ENCODE data around the gene CNNM4.

CNNM4 gene

DNA sequence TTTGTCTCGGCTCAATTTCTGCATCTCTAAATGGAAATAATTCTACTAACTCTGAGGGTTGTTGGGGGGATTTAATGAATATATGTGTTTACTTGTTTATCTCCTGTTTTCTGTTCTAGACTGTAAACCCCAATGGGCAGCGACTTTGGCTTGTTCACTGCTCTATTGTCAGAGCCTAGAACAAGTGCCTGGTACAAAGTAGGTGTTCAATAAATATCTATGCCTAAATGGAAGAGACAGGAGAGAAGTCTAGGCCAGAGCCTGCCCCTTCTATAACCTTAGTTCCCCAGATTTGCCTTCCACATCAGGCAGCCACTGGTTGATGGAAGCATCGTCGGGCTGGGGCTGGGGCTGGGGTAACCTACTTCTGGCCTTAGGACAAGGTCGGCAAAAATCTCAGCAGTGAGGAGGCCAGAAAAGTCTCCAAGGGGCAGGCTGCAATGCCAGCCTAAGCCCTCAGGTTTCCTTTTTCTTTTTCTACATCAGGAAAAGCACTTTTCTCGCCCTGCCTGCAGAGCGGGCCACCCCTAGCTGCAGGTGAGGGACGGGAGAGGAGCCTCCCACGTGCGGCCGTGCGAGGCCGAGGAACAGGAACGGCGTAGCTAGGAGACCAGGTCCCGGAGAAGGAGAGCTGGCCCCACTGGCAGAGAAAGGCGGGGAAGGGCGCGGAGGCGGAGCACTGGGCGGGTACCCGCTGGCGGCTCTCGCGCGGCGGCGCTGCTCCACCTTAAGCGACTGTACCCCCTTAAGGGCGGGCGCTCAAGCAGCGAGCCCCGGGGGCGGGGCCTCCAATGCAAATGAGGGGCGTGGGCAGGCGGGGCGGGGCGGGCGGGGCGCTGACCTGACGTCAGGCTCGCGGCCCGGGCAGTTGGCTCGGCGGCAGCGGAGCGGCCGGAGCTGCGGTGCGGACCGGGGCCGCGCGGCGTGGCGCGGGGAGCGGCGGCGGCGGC is at the start of gene CNNM4:
Gene CNNM4 (plus strand): TSS at position 867 of the 950 bp plus-strand sequence. CDS start 98 bp downstream, outside the sequence.
- peak within 1 kb of the TSS; percentile 80 for H3K4me3 ChIP-seq (ENCODE audit: low read depth, low read length)
- H3K4me1 ChIP-seq (ENCODE audit: control insufficient read depth, insufficient read depth, low read length): peaks cover 35% of the 10 kb centered on the region
- no peaks in the 10 kb centered on the region for H3K36me3 ChIP-seq (ENCODE audit: control insufficient read depth, insufficient read depth, low read length)
- H3K9me3 ChIP-seq (ENCODE audit: control insufficient read depth, insufficient read depth, low read length): no peaks in the 10 kb centered on the region
- 0 out of 2 replicates have a peak, but pooled peaks cover 5% of the 10 kb centered on the region for H3K27me3 ChIP-seq (ENCODE audit: control insufficient read depth, insufficient read depth, low read length)
- peak within 1 kb of the TSS; percentile 45 for H3K9ac ChIP-seq (ENCODE audit: low read depth, low read length)
- H3K27ac ChIP-seq (ENCODE audit: low read depth, low read length): peak within 1 kb of the TSS; percentile 31

DNA sequence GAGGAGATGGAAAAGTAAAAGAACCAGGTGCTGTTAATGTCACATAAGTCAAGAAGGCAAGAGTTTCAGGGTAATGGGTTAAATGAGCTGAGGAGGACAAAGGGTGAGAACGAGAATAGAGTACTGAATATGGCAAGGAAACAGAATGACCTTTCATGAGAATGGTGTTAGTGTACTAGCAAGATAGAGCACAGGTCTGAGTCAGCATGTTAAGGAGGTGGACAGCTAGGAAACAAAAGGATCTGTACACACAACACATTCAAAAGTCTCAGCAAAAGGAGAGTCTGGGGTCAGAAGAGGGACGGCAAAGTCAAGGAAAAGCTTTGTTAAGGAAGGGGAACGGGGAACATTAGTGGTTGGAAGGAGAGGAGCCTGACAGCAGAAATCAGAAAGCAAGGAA is 49.7 kb upstream of the CNNM4 start:
- H3K9ac ChIP-seq (ENCODE audit: low read depth, low read length): no peak overlapping the region
- no peaks in the 10 kb centered on the region for H3K4me1 ChIP-seq (ENCODE audit: control insufficient read depth, insufficient read depth, low read length)
- H3K27ac ChIP-seq (ENCODE audit: low read depth, low read length): no peak overlapping the region
- no peaks in the 10 kb centered on the region for H3K9me3 ChIP-seq (ENCODE audit: control insufficient read depth, insufficient read depth, low read length)
- H3K36me3 ChIP-seq (ENCODE audit: control insufficient read depth, insufficient read depth, low read length): peaks cover 64% of the 10 kb centered on the region
- no peaks in the 10 kb centered on the region for H3K27me3 ChIP-seq (ENCODE audit: control insufficient read depth, insufficient read depth, low read length)
- H3K4me3 ChIP-seq (ENCODE audit: low read depth, low read length): no peak overlapping the region

DNA sequence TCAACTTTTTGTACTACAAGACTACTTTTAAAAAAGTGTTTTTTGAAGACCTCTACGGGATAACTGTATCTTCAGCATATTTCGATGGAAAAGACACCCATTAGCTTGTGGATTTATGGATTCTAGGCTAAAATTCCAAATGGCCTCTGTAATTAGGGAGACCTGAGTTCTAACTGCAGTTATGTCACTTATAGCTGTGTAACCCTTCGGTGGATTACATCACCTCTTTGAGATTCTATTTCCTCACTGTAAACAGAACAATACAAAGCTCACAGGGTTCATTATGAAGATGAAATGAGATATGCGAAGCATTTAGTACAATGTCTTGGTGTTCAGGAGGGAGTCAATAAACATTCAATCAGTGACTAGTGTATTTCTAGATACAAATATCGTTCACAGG is 45.0 kb upstream of the CNNM4 start:
- no peak overlapping the region for H3K4me3 ChIP-seq (ENCODE audit: low read depth, low read length)
- no peaks in the 10 kb centered on the region for H3K9me3 ChIP-seq (ENCODE audit: control insufficient read depth, insufficient read depth, low read length)
- H3K36me3 ChIP-seq (ENCODE audit: control insufficient read depth, insufficient read depth, low read length): peaks cover 43% of the 10 kb centered on the region
- no peak overlapping the region for H3K27ac ChIP-seq (ENCODE audit: low read depth, low read length)
- no peaks in the 10 kb centered on the region for H3K27me3 ChIP-seq (ENCODE audit: control insufficient read depth, insufficient read depth, low read length)
- H3K4me1 ChIP-seq (ENCODE audit: control insufficient read depth, insufficient read depth, low read length): no peaks in the 10 kb centered on the region
- H3K9ac ChIP-seq (ENCODE audit: low read depth, low read length): no peak overlapping the region

DNA sequence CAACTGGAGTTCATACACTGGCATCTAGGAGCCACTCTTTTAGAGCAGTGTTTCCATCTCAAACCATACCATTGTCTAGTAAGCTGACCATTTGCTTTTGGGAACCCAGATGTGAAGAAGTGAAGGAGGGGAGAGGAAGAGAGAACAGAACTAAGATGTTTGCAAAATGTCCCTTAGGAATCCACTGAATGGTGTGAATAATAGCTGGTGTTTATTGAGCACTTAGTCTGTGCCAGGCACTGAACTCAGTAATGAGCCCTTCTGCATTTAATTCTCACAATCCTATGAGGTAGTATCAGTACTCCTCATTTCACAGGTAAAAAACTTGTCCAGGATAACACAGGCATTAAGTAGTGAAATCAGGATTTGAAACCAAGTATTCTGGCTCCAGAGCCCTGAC is 44.3 kb upstream of the CNNM4 start:
- no peak overlapping the region for H3K9ac ChIP-seq (ENCODE audit: low read depth, low read length)
- H3K27ac ChIP-seq (ENCODE audit: low read depth, low read length): no peak overlapping the region
- peaks cover 35% of the 10 kb centered on the region for H3K36me3 ChIP-seq (ENCODE audit: control insufficient read depth, insufficient read depth, low read length)
- H3K9me3 ChIP-seq (ENCODE audit: control insufficient read depth, insufficient read depth, low read length): no peaks in the 10 kb centered on the region
- no peak overlapping the region for H3K4me3 ChIP-seq (ENCODE audit: low read depth, low read length)
- H3K4me1 ChIP-seq (ENCODE audit: control insufficient read depth, insufficient read depth, low read length): no peaks in the 10 kb centered on the region
- H3K27me3 ChIP-seq (ENCODE audit: control insufficient read depth, insufficient read depth, low read length): no peaks in the 10 kb centered on the region

DNA sequence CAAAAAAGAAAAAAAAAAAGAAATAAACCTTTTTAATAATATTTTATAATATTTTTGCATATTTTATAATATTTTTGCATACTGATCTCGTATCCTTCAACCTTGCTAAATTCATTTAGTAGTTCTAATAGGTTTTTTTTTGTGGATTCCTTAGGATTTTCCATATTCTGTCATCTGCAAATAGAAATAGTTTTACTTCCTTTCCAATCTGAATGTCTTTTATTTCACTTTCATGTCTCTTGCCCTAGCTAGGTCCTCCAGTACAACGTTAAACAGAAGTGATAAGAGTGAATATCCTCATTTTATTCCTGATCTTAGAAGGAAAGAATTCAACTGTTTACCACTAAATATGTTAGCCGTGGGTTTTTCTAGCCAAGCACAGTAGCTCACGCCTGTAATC is 34.6 kb upstream of the CNNM4 start:
- H3K9ac ChIP-seq (ENCODE audit: low read depth, low read length): no peak overlapping the region
- no peaks in the 10 kb centered on the region for H3K27me3 ChIP-seq (ENCODE audit: control insufficient read depth, insufficient read depth, low read length)
- no peaks in the 10 kb centered on the region for H3K4me1 ChIP-seq (ENCODE audit: control insufficient read depth, insufficient read depth, low read length)
- H3K36me3 ChIP-seq (ENCODE audit: control insufficient read depth, insufficient read depth, low read length): peaks cover 43% of the 10 kb centered on the region
- H3K27ac ChIP-seq (ENCODE audit: low read depth, low read length): no peak overlapping the region
- no peak overlapping the region for H3K4me3 ChIP-seq (ENCODE audit: low read depth, low read length)
- no peaks in the 10 kb centered on the region for H3K9me3 ChIP-seq (ENCODE audit: control insufficient read depth, insufficient read depth, low read length)

DNA sequence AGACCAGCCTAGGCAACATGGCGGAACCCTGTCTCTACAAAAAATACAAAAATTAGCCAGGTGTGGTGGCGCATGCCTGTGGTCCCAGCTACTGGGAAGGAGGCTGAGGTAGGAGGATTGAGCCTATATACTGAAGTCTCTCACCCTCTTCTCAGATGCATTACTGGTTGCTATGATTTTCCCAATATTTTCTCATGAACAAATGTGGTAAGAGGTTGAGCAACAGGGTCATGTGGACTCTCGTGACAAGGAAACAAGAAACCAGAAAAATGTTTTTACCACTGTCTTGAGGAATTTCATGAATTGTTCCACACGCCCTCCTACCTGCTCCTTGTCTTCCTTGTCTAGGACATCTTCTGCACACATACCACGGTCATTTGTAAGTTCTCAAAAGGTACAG is 33.3 kb upstream of the CNNM4 start:
- H3K27me3 ChIP-seq (ENCODE audit: control insufficient read depth, insufficient read depth, low read length): no peaks in the 10 kb centered on the region
- no peaks in the 10 kb centered on the region for H3K4me1 ChIP-seq (ENCODE audit: control insufficient read depth, insufficient read depth, low read length)
- no peak overlapping the region for H3K27ac ChIP-seq (ENCODE audit: low read depth, low read length)
- no peak overlapping the region for H3K4me3 ChIP-seq (ENCODE audit: low read depth, low read length)
- H3K9me3 ChIP-seq (ENCODE audit: control insufficient read depth, insufficient read depth, low read length): no peaks in the 10 kb centered on the region
- H3K36me3 ChIP-seq (ENCODE audit: control insufficient read depth, insufficient read depth, low read length): peaks cover 55% of the 10 kb centered on the region
- no peak overlapping the region for H3K9ac ChIP-seq (ENCODE audit: low read depth, low read length)

DNA sequence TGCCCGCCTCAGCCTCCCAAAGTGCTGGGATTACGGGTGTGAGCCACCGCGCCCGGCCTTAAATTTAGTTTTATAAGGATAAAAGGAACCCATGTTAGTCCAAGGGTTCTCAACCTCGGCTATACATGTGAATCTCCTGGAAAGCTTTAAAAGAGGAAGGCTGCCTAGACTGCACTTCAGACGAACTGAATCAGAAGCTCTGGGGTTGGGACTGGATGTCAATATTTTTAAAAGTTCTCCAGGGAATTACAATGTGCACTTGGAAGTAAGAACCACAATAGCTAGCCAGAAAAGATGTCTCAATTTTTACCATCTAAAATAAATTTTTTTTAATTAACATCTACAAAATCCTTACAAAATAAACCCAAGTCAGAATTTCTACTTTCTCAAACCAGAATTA is 31.0 kb upstream of the CNNM4 start:
- Histone ChIP-seq H3K27ac (ENCODE audit: low read depth, low read length) (no peak overlapping the region), H3K27me3 (ENCODE audit: control insufficient read depth, insufficient read depth, low read length) (no peaks in the 10 kb centered on the region), H3K4me1 (ENCODE audit: control insufficient read depth, insufficient read depth, low read length) (no peaks in the 10 kb centered on the region), H3K9ac (ENCODE audit: low read depth, low read length) (no peak overlapping the region), H3K4me3 (ENCODE audit: low read depth, low read length) (no peak overlapping the region), H3K36me3 (ENCODE audit: control insufficient read depth, insufficient read depth, low read length) (peaks cover 74% of the 10 kb centered on the region), H3K9me3 (ENCODE audit: control insufficient read depth, insufficient read depth, low read length) (no peaks in the 10 kb centered on the region)

DNA sequence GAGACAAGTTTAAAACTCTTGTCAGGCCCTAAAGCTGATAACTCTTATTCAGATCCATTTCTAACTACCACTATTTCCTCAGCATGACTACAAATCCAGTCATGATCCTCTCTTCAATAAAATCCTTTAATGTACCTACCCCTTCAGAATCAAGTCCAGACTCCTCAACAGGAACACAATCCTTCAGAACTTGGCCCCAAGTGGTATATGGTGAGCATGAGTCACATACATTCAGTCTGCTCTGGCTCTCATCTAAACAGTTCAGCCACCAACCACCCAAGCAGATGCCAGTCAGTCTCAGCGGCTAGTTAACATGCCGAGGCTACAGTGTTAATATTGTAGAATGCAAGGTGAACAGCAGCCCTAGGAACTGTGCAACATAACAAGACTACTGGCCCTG is 30.5 kb upstream of the CNNM4 start:
- Histone ChIP-seq H3K27me3 (ENCODE audit: control insufficient read depth, insufficient read depth, low read length) (no peaks in the 10 kb centered on the region), H3K27ac (ENCODE audit: low read depth, low read length) (no peak overlapping the region), H3K9me3 (ENCODE audit: control insufficient read depth, insufficient read depth, low read length) (no peaks in the 10 kb centered on the region), H3K9ac (ENCODE audit: low read depth, low read length) (no peak overlapping the region), H3K4me1 (ENCODE audit: control insufficient read depth, insufficient read depth, low read length) (no peaks in the 10 kb centered on the region), H3K36me3 (ENCODE audit: control insufficient read depth, insufficient read depth, low read length) (peaks cover 78% of the 10 kb centered on the region), H3K4me3 (ENCODE audit: low read depth, low read length) (no peak overlapping the region)

DNA sequence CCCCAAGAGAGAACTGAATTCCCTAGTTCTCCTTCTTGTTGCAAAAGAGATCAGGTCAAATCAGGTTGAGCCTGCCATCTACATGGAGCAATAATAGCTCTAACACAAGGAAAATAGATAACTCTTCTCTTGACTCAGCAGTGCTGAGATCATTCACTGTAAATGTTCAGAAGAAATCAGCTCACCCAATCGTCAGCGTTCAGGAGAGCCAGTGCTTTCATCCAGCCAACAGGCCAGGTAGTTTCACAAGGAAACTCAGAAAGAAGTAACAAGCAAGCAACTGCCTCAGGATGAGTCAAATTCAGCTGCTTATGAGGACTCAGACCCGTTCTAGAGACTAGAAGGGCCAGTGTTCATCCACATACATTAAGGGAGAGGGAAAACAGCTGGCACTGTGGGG is 26.8 kb upstream of the CNNM4 start:
- Histone ChIP-seq H3K4me1 (ENCODE audit: control insufficient read depth, insufficient read depth, low read length) (0 out of 2 replicates have a peak, but pooled peaks cover under 1% of the 10 kb centered on the region), H3K27ac (ENCODE audit: low read depth, low read length) (no peak overlapping the region), H3K9ac (ENCODE audit: low read depth, low read length) (no peak overlapping the region), H3K9me3 (ENCODE audit: control insufficient read depth, insufficient read depth, low read length) (no peaks in the 10 kb centered on the region), H3K36me3 (ENCODE audit: control insufficient read depth, insufficient read depth, low read length) (peaks cover 87% of the 10 kb centered on the region), H3K27me3 (ENCODE audit: control insufficient read depth, insufficient read depth, low read length) (no peaks in the 10 kb centered on the region), H3K4me3 (ENCODE audit: low read depth, low read length) (no peak overlapping the region)

DNA sequence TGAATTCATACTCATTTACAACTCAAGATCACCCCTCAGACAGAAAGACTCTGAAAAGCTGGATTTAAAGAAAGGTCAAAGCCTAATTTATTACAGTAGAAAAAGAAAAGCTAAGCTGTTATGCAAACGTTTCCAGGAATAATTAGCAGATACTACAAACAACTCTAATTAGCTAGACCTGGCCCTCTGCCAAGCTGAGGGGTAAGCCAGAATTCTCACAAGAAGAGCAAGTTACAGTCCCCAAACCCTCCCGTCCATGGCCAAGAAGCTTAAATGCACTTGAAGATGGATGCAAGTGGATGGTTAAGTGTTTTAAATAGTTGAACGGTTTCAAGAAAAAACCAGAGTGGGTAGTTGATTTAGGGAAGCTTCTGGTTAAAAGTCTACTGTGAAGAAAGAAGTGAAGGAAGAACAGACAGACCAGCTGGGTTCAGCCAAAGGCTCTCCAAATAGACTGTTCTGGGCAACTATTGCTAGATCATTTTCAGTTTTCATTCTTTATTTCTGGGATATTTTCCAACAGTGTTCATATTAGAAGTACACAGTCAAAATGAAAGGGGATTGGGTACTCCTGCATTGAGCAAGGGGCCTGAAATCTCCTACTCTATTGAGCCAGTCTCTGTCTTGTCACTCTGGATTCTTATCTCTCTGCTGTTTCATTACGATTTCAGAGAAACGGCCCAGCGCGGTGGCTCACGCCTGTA is 25.7 kb upstream of the CNNM4 start:
- Histone ChIP-seq H3K9me3 (ENCODE audit: control insufficient read depth, insufficient read depth, low read length) (no peaks in the 10 kb centered on the region), H3K4me3 (ENCODE audit: low read depth, low read length) (no peak overlapping the region), H3K36me3 (ENCODE audit: control insufficient read depth, insufficient read depth, low read length) (peaks cover 78% of the 10 kb centered on the region), H3K27ac (ENCODE audit: low read depth, low read length) (no peak overlapping the region), H3K4me1 (ENCODE audit: control insufficient read depth, insufficient read depth, low read length) (0 out of 2 replicates have a peak, but pooled peaks cover 3% of the 10 kb centered on the region), H3K27me3 (ENCODE audit: control insufficient read depth, insufficient read depth, low read length) (no peaks in the 10 kb centered on the region), H3K9ac (ENCODE audit: low read depth, low read length) (no peak overlapping the region)

DNA sequence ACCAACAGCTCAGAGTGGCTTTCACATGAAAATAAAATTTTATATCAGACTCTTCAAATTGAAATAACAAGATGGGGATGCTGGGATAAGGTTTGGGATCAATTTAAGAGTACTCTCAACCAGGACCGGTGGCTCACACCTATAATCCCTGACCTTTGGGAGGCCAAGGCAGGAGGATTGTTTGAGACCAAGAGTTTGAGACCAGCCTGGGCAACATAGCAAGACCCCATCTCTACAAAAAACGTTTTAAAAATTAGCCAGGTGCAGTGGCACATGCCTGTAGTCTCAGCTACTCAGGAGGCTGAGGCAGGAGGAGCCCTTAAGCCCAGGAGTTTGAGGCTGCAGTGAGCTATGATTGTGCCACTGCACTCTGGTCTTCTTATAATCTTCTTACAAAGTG is 23.5 kb upstream of the CNNM4 start:
- peaks cover 56% of the 10 kb centered on the region for H3K36me3 ChIP-seq (ENCODE audit: control insufficient read depth, insufficient read depth, low read length)

More for the DNA sequence above, 23.5 kb upstream of the CNNM4 start:
- no peaks in the 10 kb centered on the region for H3K9me3 ChIP-seq (ENCODE audit: control insufficient read depth, insufficient read depth, low read length)
- H3K9ac ChIP-seq (ENCODE audit: low read depth, low read length): no peak overlapping the region
- no peaks in the 10 kb centered on the region for H3K27me3 ChIP-seq (ENCODE audit: control insufficient read depth, insufficient read depth, low read length)
- H3K4me1 ChIP-seq (ENCODE audit: control insufficient read depth, insufficient read depth, low read length): 0 out of 2 replicates have a peak, but pooled peaks cover 3% of the 10 kb centered on the region
- H3K4me3 ChIP-seq (ENCODE audit: low read depth, low read length): no peak overlapping the region
- H3K27ac ChIP-seq (ENCODE audit: low read depth, low read length): no peak overlapping the region

Data from HUES48 (cell line).